Esophagus squamous epithelium (tissue), 4 donors: Measurements from ENCODE around the gene BMPR2.

ENCODE experiments used
- POLR2A ChIP-seq, 4 donors: fragments of 450-650 bp; IDR thresholded peaks; one replicate each; pipeline ENCODE4 v1.6.1; 2017; ENCODE audit warnings: antibody characterized with exemption in 4 of 4, mild to moderate bottlenecking in 4 of 4, moderate library complexity in 3 of 4
- TF ChIP-seq, protein P1 (sequence below), 6 experiments: fragments of 450-650 bp in 4 of 6; fragments of 200-600 bp in 2 of 6; sonication (generic) in 2 of 6; IDR thresholded peaks; one replicate each; pipeline ENCODE4 v1.5.1; 2016 to 2019; ENCODE audit warnings: antibody characterized with exemption in 6 of 6, mild to moderate bottlenecking in 4 of 6, moderate library complexity in 4 of 6

DNA sequence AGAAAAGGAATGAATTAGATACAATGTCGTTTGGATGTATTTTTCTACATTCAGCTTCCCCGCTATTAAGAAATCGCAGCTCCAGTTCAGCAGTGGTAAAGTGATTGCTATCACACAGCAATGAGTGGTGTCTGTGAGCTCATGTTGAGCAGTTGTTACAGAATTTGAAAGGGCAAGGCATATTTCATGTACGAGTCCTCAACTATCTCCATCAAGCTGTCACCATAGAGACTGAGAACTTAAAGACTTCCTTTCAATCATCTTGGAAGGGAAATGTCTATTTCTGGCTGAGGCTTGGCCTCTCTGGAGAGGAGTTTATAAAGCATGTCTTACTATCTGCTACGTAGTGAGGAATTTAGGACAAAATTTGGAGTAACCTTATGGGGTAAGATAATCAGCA, 234.3 kb downstream of the BMPR2 start:
- TF ChIP-seq, protein P1, sequence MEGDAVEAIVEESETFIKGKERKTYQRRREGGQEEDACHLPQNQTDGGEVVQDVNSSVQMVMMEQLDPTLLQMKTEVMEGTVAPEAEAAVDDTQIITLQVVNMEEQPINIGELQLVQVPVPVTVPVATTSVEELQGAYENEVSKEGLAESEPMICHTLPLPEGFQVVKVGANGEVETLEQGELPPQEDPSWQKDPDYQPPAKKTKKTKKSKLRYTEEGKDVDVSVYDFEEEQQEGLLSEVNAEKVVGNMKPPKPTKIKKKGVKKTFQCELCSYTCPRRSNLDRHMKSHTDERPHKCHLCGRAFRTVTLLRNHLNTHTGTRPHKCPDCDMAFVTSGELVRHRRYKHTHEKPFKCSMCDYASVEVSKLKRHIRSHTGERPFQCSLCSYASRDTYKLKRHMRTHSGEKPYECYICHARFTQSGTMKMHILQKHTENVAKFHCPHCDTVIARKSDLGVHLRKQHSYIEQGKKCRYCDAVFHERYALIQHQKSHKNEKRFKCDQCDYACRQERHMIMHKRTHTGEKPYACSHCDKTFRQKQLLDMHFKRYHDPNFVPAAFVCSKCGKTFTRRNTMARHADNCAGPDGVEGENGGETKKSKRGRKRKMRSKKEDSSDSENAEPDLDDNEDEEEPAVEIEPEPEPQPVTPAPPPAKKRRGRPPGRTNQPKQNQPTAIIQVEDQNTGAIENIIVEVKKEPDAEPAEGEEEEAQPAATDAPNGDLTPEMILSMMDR (IDR thresholded peaks at IDR 0.05): no peak
- TF ChIP-seq POLR2A (IDR thresholded peaks at IDR 0.05): no peak
